Hepatocyte (in vitro differentiated cells): ENCODE results near the gene SYCE3. TPM values are rescaled to one million over a fixed set of nuclear protein-coding genes. Genes with fewer than 3 reads are reported as not detected.

Experiments
- DNase-seq: peaks from one replicate; pipeline ENCODE4 v3.0.0-alpha.2; 2016; ENCODE audit warnings: low spot score
- H2AFZ ChIP-seq: fragments of 200-600 bp; sonication (generic); 2 replicates; pipeline ENCODE4 v1.6.0; 2016; ENCODE audit warnings: antibody characterized with exemption, mild to moderate bottlenecking
- H3K27ac ChIP-seq: fragments of 200-600 bp; sonication (generic); 2 replicates; pipeline ENCODE4 v1.5.1; 2016; ENCODE audit warnings: mild to moderate bottlenecking
- H3K27me3 ChIP-seq: fragments of 200-600 bp; sonication (generic); 2 replicates; pipeline ENCODE4 v1.6.1; 2016
- H3K36me3 ChIP-seq: fragments of 200-600 bp; sonication (generic); replicated peaks from 2 replicates; pipeline ENCODE4 v1.5.1; 2016; ENCODE audit warnings: low read depth; ENCODE audit not compliant: insufficient read depth
- H3K4me1 ChIP-seq: fragments of 200-600 bp; sonication (generic); 2 replicates; pipeline ENCODE4 v1.5.1; 2016; ENCODE audit warnings: mild to moderate bottlenecking, moderate library complexity; ENCODE audit not compliant: insufficient read depth
- H3K4me2 ChIP-seq: fragments of 200-600 bp; sonication (generic); 2 replicates; pipeline ENCODE4 v1.6.0; 2016
- H3K4me3 ChIP-seq: fragments of 200-600 bp; sonication (generic); 2 replicates; pipeline ENCODE4 v1.5.1; 2016; ENCODE audit warnings: mild to moderate bottlenecking
- H3K79me2 ChIP-seq: fragments of 200-600 bp; sonication (generic); 2 replicates; pipeline ENCODE4 v1.6.0; 2017; ENCODE audit warnings: mild to moderate bottlenecking
- H3K9me2 ChIP-seq: fragments of 200-600 bp; sonication (generic); replicated peaks from 2 replicates; pipeline ENCODE4 v1.6.0; 2017; ENCODE audit warnings: mild to moderate bottlenecking; ENCODE audit not compliant: insufficient read depth
- H3K9me3 ChIP-seq: fragments of 200-600 bp; sonication (generic); 2 replicates; pipeline ENCODE4 v1.5.1; 2016; ENCODE audit warnings: low read depth, mild to moderate bottlenecking
- H4K20me1 ChIP-seq: fragments of 200-600 bp; sonication (generic); 2 replicates; pipeline ENCODE4 v1.6.0; 2016; ENCODE audit warnings: mild to moderate bottlenecking; ENCODE audit not compliant: insufficient read depth, poor library complexity, severe bottlenecking
- CTCF ChIP-seq: fragments of 200-600 bp; sonication (generic); IDR thresholded peaks from 2 replicates; pipeline ENCODE4 v1.5.1; 2016; ENCODE audit warnings: antibody characterized with exemption, mild to moderate bottlenecking; ENCODE audit not compliant: poor library complexity
- EZH2 ChIP-seq: fragments of 200-600 bp; sonication (generic); IDR thresholded peaks from 2 replicates; pipeline ENCODE4 v1.6.1; 2016; ENCODE audit warnings: antibody characterized with exemption, mild to moderate bottlenecking, borderline replicate concordance
- EZH2phosphoT487 ChIP-seq: fragments of 200-600 bp; sonication (generic); IDR thresholded peaks from one replicate; pipeline ENCODE4 v1.6.1; 2018; ENCODE audit warnings: antibody characterized with exemption, mild to moderate bottlenecking, low read depth, moderate library complexity; ENCODE audit not compliant: unreplicated experiment, severe bottlenecking
- WGBS: methylation state at CpG from one replicate; pipeline ENCODE4 v1.1.6; 2016; ENCODE audit warnings: low lambda C conversion rate; ENCODE audit errors: missing lambda C conversion rate; 5-methylcytosine and 5-hydroxymethylcytosine counted together
- polyA plus RNA-seq: library from polyadenylated mRNA; unstranded; fragments of >200 nt; fragmentation: Nextera tagmentation; extraction: Ambion mirVana; gene quantifications from 2 replicates; pipeline ENCODE4 v1.2.1, GENCODE V29; 2016
- total RNA-seq: library from RNA; depleted of rRNA; stranded (reverse); fragments of >200 nt; gene quantifications from 2 replicates; pipeline ENCODE4 v1.2.3, GENCODE V29; 2014

The SYCE3 gene
- total and polyA plus RNA-seq, 2 experiments from 2014 or later = 1.4 TPM; not detected in 1

GRCh38 chr22:50576806-50577696 lies 14.3 kb upstream of the SYCE3 start:
- H3K36me3 ChIP-seq = no peaks in the 10 kb centered on the region
- no peak for DNase-seq
- TF ChIP-seq CTCF = no peak
- no peak for TF ChIP-seq EZH2
- no peak for TF ChIP-seq EZH2phosphoT487

GRCh38 chr22:50576070-50576469 lies 13.4 kb upstream of the SYCE3 start:
- no peak overlapping the region for H3K4me2 ChIP-seq
- H2AFZ ChIP-seq = no peak overlapping the region
- H3K9me2 ChIP-seq = no peaks in the 10 kb centered on the region
- no peaks in the 10 kb centered on the region for H3K9me3 ChIP-seq
- no peaks in the 10 kb centered on the region for H3K4me1 ChIP-seq
- no peaks in the 10 kb centered on the region for H3K36me3 ChIP-seq
- 75% methylated on average over 5 of the region's 5 CpGs for WGBS
- peaks cover 3% of the 10 kb centered on the region for H4K20me1 ChIP-seq
- DNase-seq = no peak
- no peak overlapping the region for H3K27ac ChIP-seq
- H3K79me2 ChIP-seq = peaks cover 3% of the 10 kb centered on the region
- TF ChIP-seq EZH2 = no peak
- TF ChIP-seq EZH2phosphoT487 = no peak
- no peak for TF ChIP-seq CTCF
- no peaks in the 10 kb centered on the region for H3K27me3 ChIP-seq
- no peak overlapping the region for H3K4me3 ChIP-seq

More at GRCh38 chr22:50576806-50577696, 14.3 kb upstream of the SYCE3 start:
- Histone ChIP-seq H4K20me1 (peaks cover 3% of the 10 kb centered on the region), H2AFZ (no peak overlapping the region), H3K27me3 (no peaks in the 10 kb centered on the region), H3K9me2 (no peaks in the 10 kb centered on the region), H3K27ac (no peak overlapping the region), H3K4me3 (no peak overlapping the region), H3K4me2 (no peak overlapping the region), H3K9me3 (no peaks in the 10 kb centered on the region), H3K79me2 (peaks cover 13% of the 10 kb centered on the region), H3K4me1 (peaks cover 7% of the 10 kb centered on the region)
- WGBS = 94% methylated on average over 18 of the region's 18 CpGs

GRCh38 chr22:50575426-50575941 lies 12.8 kb upstream of the SYCE3 start:
- Histone ChIP-seq H4K20me1 (peaks cover 3% of the 10 kb centered on the region), H3K27me3 (no peaks in the 10 kb centered on the region), H3K27ac (no peak overlapping the region), H3K36me3 (no peaks in the 10 kb centered on the region), H3K79me2 (no peaks in the 10 kb centered on the region), H3K9me2 (no peaks in the 10 kb centered on the region), H3K9me3 (no peaks in the 10 kb centered on the region), H3K4me1 (no peaks in the 10 kb centered on the region), H3K4me3 (no peak overlapping the region), H2AFZ (no peak overlapping the region), H3K4me2 (no peak overlapping the region)
- no peak for DNase-seq
- WGBS = 97% methylated on average over 8 of the region's 8 CpGs
- no peak for TF ChIP-seq EZH2
- no peak for TF ChIP-seq EZH2phosphoT487
- TF ChIP-seq CTCF = no peak
